Stomach (tissue), 4 donors: ENCODE measurements around the gene LRRTM4.

Source experiments
- EP300 ChIP-seq: sonication (generic); formaldehyde crosslinking; IDR thresholded peaks from one replicate; pipeline ENCODE4 v1.6.1; 2017; ENCODE audit warnings: antibody characterized with exemption
- POLR2A ChIP-seq, 4 donors: fragments of 450-650 bp; IDR thresholded peaks; one replicate each; pipeline ENCODE4 v1.6.1; 2016; ENCODE audit warnings: antibody characterized with exemption in 4 of 4, control low read depth in 2 of 4, mild to moderate bottlenecking in 1 of 4, moderate library complexity in 1 of 4
- POLR2AphosphoS5 ChIP-seq, 3 donors: sonication (generic); formaldehyde crosslinking; IDR thresholded peaks; one replicate each; pipeline ENCODE4 v1.6.1; 2016; ENCODE audit warnings: antibody characterized with exemption in 3 of 3
- TF ChIP-seq, protein P1 (sequence below), 7 experiments: fragments of 450-650 bp in 4 of 7; fragments of 200-600 bp in 3 of 7; sonication (generic) in 3 of 7; IDR thresholded peaks; one replicate each; pipeline ENCODE4 v1.5.1; 2016 to 2019; ENCODE audit warnings: antibody characterized with exemption in 7 of 7, control low read depth in 2 of 7, mild to moderate bottlenecking in 1 of 7

DNA sequence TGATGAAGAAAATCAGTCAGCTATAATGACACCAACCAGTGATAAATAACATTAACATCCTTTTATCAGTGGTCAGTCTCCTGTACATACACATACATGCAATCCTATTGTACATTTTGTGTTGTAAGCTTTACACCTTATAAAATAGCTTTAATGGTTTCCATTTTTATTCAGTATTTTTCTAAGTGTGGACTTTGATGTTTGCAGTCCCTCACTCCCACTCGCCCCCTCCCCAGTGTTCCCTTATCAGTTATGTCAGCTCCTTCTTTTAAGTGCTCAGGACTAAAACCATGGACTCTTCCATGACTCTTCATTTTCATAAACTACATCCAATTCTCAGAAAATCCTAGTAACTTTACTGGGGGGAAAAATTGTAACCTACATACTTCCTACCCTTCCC is 713.0 kb downstream of the LRRTM4 start:
- TF ChIP-seq, protein P1, sequence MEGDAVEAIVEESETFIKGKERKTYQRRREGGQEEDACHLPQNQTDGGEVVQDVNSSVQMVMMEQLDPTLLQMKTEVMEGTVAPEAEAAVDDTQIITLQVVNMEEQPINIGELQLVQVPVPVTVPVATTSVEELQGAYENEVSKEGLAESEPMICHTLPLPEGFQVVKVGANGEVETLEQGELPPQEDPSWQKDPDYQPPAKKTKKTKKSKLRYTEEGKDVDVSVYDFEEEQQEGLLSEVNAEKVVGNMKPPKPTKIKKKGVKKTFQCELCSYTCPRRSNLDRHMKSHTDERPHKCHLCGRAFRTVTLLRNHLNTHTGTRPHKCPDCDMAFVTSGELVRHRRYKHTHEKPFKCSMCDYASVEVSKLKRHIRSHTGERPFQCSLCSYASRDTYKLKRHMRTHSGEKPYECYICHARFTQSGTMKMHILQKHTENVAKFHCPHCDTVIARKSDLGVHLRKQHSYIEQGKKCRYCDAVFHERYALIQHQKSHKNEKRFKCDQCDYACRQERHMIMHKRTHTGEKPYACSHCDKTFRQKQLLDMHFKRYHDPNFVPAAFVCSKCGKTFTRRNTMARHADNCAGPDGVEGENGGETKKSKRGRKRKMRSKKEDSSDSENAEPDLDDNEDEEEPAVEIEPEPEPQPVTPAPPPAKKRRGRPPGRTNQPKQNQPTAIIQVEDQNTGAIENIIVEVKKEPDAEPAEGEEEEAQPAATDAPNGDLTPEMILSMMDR (IDR thresholded peaks at IDR 0.05), result no peak
- TF ChIP-seq EP300 (no peak), POLR2AphosphoS5 (IDR thresholded peaks at IDR 0.05) (no peak), POLR2A (IDR thresholded peaks at IDR 0.05) (no peak)
